Peyer's patch (tissue), 4 donors: ENCODE results near the gene SERINC5. TPM values are rescaled to one million over a fixed set of nuclear protein-coding genes. Genes with fewer than 3 reads are reported as not detected.

Experiments used
- DNase-seq, 3 donors: peaks; one replicate each; pipeline ENCODE4 v3.0.0-alpha.2; 2017 to 2019
- H3K27ac ChIP-seq, 4 donors: fragments of 200-600 bp; sonication (generic); one replicate each; pipeline ENCODE4 v1.5.1; 2016 to 2019
- H3K27me3 ChIP-seq, 2 donors: fragments of 200-600 bp; sonication (generic); one replicate each; pipeline ENCODE4 v1.5.1; 2019
- H3K36me3 ChIP-seq, 3 donors: fragments of 200-600 bp; sonication (generic); one replicate each; pipeline ENCODE4 v1.5.1; 2016 to 2019
- H3K4me1 ChIP-seq, 4 donors: fragments of 200-600 bp; sonication (generic); one replicate each; pipeline ENCODE4 v1.5.1; 2016 to 2019
- H3K4me3 ChIP-seq, 4 donors: fragments of 200-600 bp; sonication (generic); 1 replicate in 3 of 4; 2 replicates in 1 of 4; pipeline ENCODE4 v1.5.1; 2016 to 2019; ENCODE audit warnings: mild to moderate bottlenecking in 1 of 4
- H3K9me3 ChIP-seq, 4 donors: fragments of 200-600 bp; sonication (generic); one replicate each; pipeline ENCODE4 v1.5.1; 2016 to 2019; ENCODE audit warnings: mild to moderate bottlenecking in 1 of 4
- CTCF ChIP-seq, 6 experiments: fragments of 450-650 bp in 4 of 6; fragments of 200-600 bp in 2 of 6; sonication (generic) in 1 of 6; IDR thresholded peaks; one replicate each; pipeline ENCODE4 v1.5.1; 2017 to 2019; ENCODE audit warnings: antibody characterized with exemption in 6 of 6, mild to moderate bottlenecking in 3 of 6, moderate library complexity in 1 of 6
- POLR2A ChIP-seq, 2 donors: fragments of 450-650 bp; IDR thresholded peaks; one replicate each; pipeline ENCODE4 v1.5.1; 2017; ENCODE audit warnings: antibody characterized with exemption in 2 of 2, mild to moderate bottlenecking in 2 of 2, moderate library complexity in 2 of 2
- total RNA-seq, 4 donors: library from RNA; depleted of rRNA; stranded (reverse); fragments of >200 nt; gene quantifications; one replicate each; pipeline ENCODE4 v1.1.0, GENCODE V29; 2016

The SERINC5 gene
- total RNA-seq, 4 donors from 2014 or later: 22.3 to 40.9 (median 30.3) TPM

GRCh38 chr5:80068775-80069174 is 187.1 kb downstream of the SERINC5 start:
- Histone ChIP-seq H3K9me3 (no peaks in the 10 kb centered on the region), H3K4me1 (no peaks in the 10 kb centered on the region), H3K36me3 (no peaks in the 10 kb centered on the region), H3K4me3 (no peak overlapping the region), H3K27me3 (no peaks in the 10 kb centered on the region), H3K27ac (no peak overlapping the region)
- TF ChIP-seq POLR2A (IDR thresholded peaks at IDR 0.05) (no peak), CTCF (IDR thresholded peaks at IDR 0.05) (no peak)
- DNase-seq: no peak

GRCh38 chr5:80068246-80068636 is 187.6 kb downstream of the SERINC5 start:
- no peaks in the 10 kb centered on the region for H3K36me3 ChIP-seq
- no peak overlapping the region for H3K27ac ChIP-seq
- no peaks in the 10 kb centered on the region for H3K4me1 ChIP-seq
- no peaks in the 10 kb centered on the region for H3K27me3 ChIP-seq
- DNase-seq: no peak
- H3K9me3 ChIP-seq: no peaks in the 10 kb centered on the region
- no peak overlapping the region for H3K4me3 ChIP-seq
- no peak for TF ChIP-seq POLR2A (IDR thresholded peaks at IDR 0.05)
- no peak for TF ChIP-seq CTCF (IDR thresholded peaks at IDR 0.05)

- H3K4me1 ChIP-seq: no peaks in the 10 kb centered on the region
- DNase-seq: no peak
- no peak for TF ChIP-seq POLR2A (IDR thresholded peaks at IDR 0.05)
- TF ChIP-seq CTCF (IDR thresholded peaks at IDR 0.05): no peak
- H3K27ac ChIP-seq: no peak overlapping the region
- no peaks in the 10 kb centered on the region for H3K27me3 ChIP-seq
- H3K4me3 ChIP-seq: no peak overlapping the region
- no peaks in the 10 kb centered on the region for H3K36me3 ChIP-seq
- H3K9me3 ChIP-seq: no peaks in the 10 kb centered on the region
Observed at GRCh38 chr5:80067531-80068245, 188.2 kb downstream of the SERINC5 start.

- no peak overlapping the region for H3K4me3 ChIP-seq
- H3K9me3 ChIP-seq: no peaks in the 10 kb centered on the region
- TF ChIP-seq POLR2A (IDR thresholded peaks at IDR 0.05): no peak
- TF ChIP-seq CTCF (IDR thresholded peaks at IDR 0.05): no peak
- no peak for DNase-seq
- no peak overlapping the region for H3K27ac ChIP-seq
- no peaks in the 10 kb centered on the region for H3K27me3 ChIP-seq
- H3K36me3 ChIP-seq: no peaks in the 10 kb centered on the region
- H3K4me1 ChIP-seq: no peaks in the 10 kb centered on the region
Observed at GRCh38 chr5:80067016-80067415, 188.8 kb downstream of the SERINC5 start.

- TF ChIP-seq CTCF (IDR thresholded peaks at IDR 0.05) (no peak), POLR2A (IDR thresholded peaks at IDR 0.05) (no peak)
- Histone ChIP-seq H3K9me3 (no peaks in the 10 kb centered on the region), H3K4me3 (no peak overlapping the region), H3K4me1 (no peaks in the 10 kb centered on the region), H3K27me3 (no peaks in the 10 kb centered on the region), H3K36me3 (no peaks in the 10 kb centered on the region), H3K27ac (no peak overlapping the region)
- no peak for DNase-seq
Observed at GRCh38 chr5:80064124-80064523, 191.7 kb downstream of the SERINC5 start.

Other genes with a start within 250 kb of the SERINC5 start
- gene THBS4, start 220.7 kb downstream of the SERINC5 start, total RNA-seq: 1 to 10 TPM in 2 of 4 donors, not detected in 2; 1.0 to 2.1 TPM
- not detected for gene SPZ1, start 64.0 kb upstream of the SERINC5 start, total RNA-seq
- gene ZFYVE16, start 152.0 kb upstream of the SERINC5 start, total RNA-seq: 10 to 100 TPM; 18.2 to 32.2 (median 28.8) TPM
- gene FAM151B, start 232.1 kb upstream of the SERINC5 start, total RNA-seq: 10 to 100 TPM in 1 of 4 donors, 1 to 10 TPM in 2, under 1 TPM in 1; 0.35 to 11.6 (median 2.5) TPM